H1 (cell line): ENCODE measurements around the gene HSDL2. TPM values are rescaled to one million over a fixed set of nuclear protein-coding genes. Genes with fewer than 3 reads are reported as not detected.
A peak's percentile ranks its signal among the peaks of the same experiment; 100 is the strongest.

Experiments used
- CTCF ChIA-PET: fragments of 300-600 bp; sonication (Branson Sonifier 250); formaldehyde crosslinking; loops from one replicate; lab custom pipeline; 2021; ENCODE audit not compliant: partially characterized antibody; lab: Charles Lee
- POLR2A ChIA-PET: fragments of 300-600 bp; sonication (Branson Sonifier 250); formaldehyde crosslinking; loops from one replicate; lab custom pipeline; 2021; ENCODE audit warnings: inconsistent platforms; ENCODE audit not compliant: partially characterized antibody; lab: Charles Lee
- DNase-seq, 2 experiments: peaks; one replicate each; pipeline versions ENCODE4 v3.0.0 to v3.0.0-alpha.2; 2010 to 2022; ENCODE audit warnings: low spot score in 2 of 2, low read depth in 1 of 2, mixed read lengths in 1 of 2
- FAIRE-seq: peaks from 2 replicates; lab custom pipeline; 2011; peaks lifted over from hg19 to GRCh38; lab: Jason Lieb, UNC
- H2AFZ ChIP-seq: 2 replicates; pipeline ENCODE4 v1.8.1; 2012; ENCODE audit warnings: low read length, inconsistent platforms
- H2AK5ac ChIP-seq: 2 replicates; pipeline ENCODE4 v1.6.1; 2013; ENCODE audit warnings: low read depth, low read length
- H2BK120ac ChIP-seq: replicated peaks from 2 replicates; pipeline ENCODE3; 2013; ENCODE audit warnings: low read depth, low read length, inconsistent platforms
- H2BK12ac ChIP-seq: 2 replicates; pipeline ENCODE4 v1.6.1; 2013; ENCODE audit warnings: low read depth, low read length
- H2BK15ac ChIP-seq: 2 replicates; pipeline ENCODE4 v1.6.1; 2013; ENCODE audit warnings: low read length
- H2BK20ac ChIP-seq: 2 replicates; pipeline ENCODE4 v1.6.1; 2013; ENCODE audit warnings: low read length
- H2BK5ac ChIP-seq: 2 replicates; pipeline ENCODE4 v1.6.1; 2013; ENCODE audit warnings: low read depth, low read length
- H3K14ac ChIP-seq: 2 replicates; pipeline ENCODE4 v1.6.1; 2013; ENCODE audit warnings: inconsistent platforms; ENCODE audit not compliant: insufficient read length
- H3K18ac ChIP-seq: 2 replicates; pipeline ENCODE4 v1.6.1; 2013; ENCODE audit warnings: low read length; ENCODE audit errors: extremely low read depth
- H3K23ac ChIP-seq: 2 replicates; pipeline ENCODE4 v1.6.1; 2013; ENCODE audit warnings: inconsistent platforms; ENCODE audit not compliant: insufficient read length
- H3K23me2 ChIP-seq: 2 replicates; pipeline ENCODE4 v1.6.1; 2013; ENCODE audit warnings: low read depth, low read length
- H3K27ac ChIP-seq: 2 replicates; pipeline ENCODE4 v1.6.1; 2011; ENCODE audit warnings: low read depth, low read length, inconsistent platforms
- H3K27me3 ChIP-seq, 4 experiments: replicated peaks in 1 of 4; 1 replicate in 1 of 4; 2 replicates in 3 of 4; pipeline versions ENCODE4 v1.6.1 to v1.8.1; 2011 to 2013; ENCODE audit warnings: low read length in 3 of 4, mild to moderate bottlenecking in 3 of 4, inconsistent platforms in 2 of 4, mixed read lengths in 2 of 4, moderate library complexity in 1 of 4; ENCODE audit not compliant: control insufficient read depth in 3 of 4, insufficient read depth in 3 of 4; ENCODE audit errors: extremely low read depth in 1 of 4
- H3K36me3 ChIP-seq, 4 experiments: 2 replicates each; pipeline versions ENCODE4 v1.6.1 to v1.8.1; 2011 to 2013; ENCODE audit warnings: mild to moderate bottlenecking in 4 of 4, low read length in 3 of 4, moderate library complexity in 2 of 4, control low read depth in 1 of 4, inconsistent platforms in 1 of 4; ENCODE audit not compliant: insufficient read depth in 4 of 4, control insufficient read depth in 2 of 4
- H3K4ac ChIP-seq: replicated peaks from 2 replicates; pipeline ENCODE3; 2013; ENCODE audit warnings: low read length, low read depth, mixed read lengths, inconsistent platforms; ENCODE audit not compliant: insufficient read length
- H3K4me1 ChIP-seq, 4 experiments: replicated peaks in 1 of 4; 1 replicate in 1 of 4; 2 replicates in 3 of 4; pipeline versions ENCODE4 v1.6.1 to v1.8.1; 2011 to 2013; ENCODE audit warnings: low read length in 3 of 4, inconsistent platforms in 2 of 4, mixed read lengths in 1 of 4; ENCODE audit not compliant: insufficient read depth in 4 of 4, control insufficient read depth in 3 of 4
- H3K4me2 ChIP-seq, 2 experiments: 2 replicates each; pipeline versions ENCODE4 v1.6.1 to v1.8.1; 2011 to 2013; ENCODE audit warnings: low read depth in 2 of 2, low read length in 2 of 2, control low read depth in 1 of 2, inconsistent platforms in 1 of 2, mild to moderate bottlenecking in 1 of 2; ENCODE audit not compliant: insufficient read depth in 1 of 2
- H3K4me3 ChIP-seq, 4 experiments: fragments of 200-600, 300-600 bp in 1 of 4; sonication (generic), shearing (Covaris generic), sonication (Bioruptor Twin) in 1 of 4; 2 replicates each; pipeline versions ENCODE4 v1.5.1 to v1.8.1; 2011 to 2016; ENCODE audit warnings: low read length in 4 of 4, low read depth in 3 of 4, control low read depth in 2 of 4, inconsistent platforms in 2 of 4, mild to moderate bottlenecking in 2 of 4, mixed read lengths in 1 of 4, moderate library complexity in 1 of 4; ENCODE audit not compliant: insufficient read depth in 2 of 4; ENCODE audit errors: extremely low read depth in 1 of 4
- H3K56ac ChIP-seq: replicated peaks from 2 replicates; pipeline ENCODE3; 2013; ENCODE audit warnings: low read depth, mild to moderate bottlenecking, mixed read lengths, low read length, inconsistent platforms; ENCODE audit not compliant: insufficient read length
- H3K79me1 ChIP-seq: 2 replicates; pipeline ENCODE4 v1.6.1; 2013; ENCODE audit warnings: low read depth, low read length, control low read depth
- H3K79me2 ChIP-seq, 2 experiments: 2 replicates each; pipeline versions ENCODE4 v1.6.1 to v1.8.1; 2012 to 2013; ENCODE audit warnings: low read length in 2 of 2, mild to moderate bottlenecking in 2 of 2, inconsistent platforms in 1 of 2; ENCODE audit not compliant: insufficient read depth in 2 of 2, control insufficient read depth in 1 of 2
- H3K9ac ChIP-seq, 4 experiments: replicated peaks in 1 of 4; 1 replicate in 1 of 4; 2 replicates in 3 of 4; pipeline versions ENCODE4 v1.6.1 to v1.8.1; 2011 to 2013; ENCODE audit warnings: low read depth in 3 of 4, low read length in 3 of 4, control low read depth in 2 of 4, mild to moderate bottlenecking in 2 of 4, moderate library complexity in 2 of 4, inconsistent platforms in 1 of 4; ENCODE audit errors: extremely low read depth in 1 of 4
- H3K9me3 ChIP-seq, 2 experiments: 2 replicates each; pipeline versions ENCODE4 v1.6.1 to v1.8.1; 2012 to 2013; ENCODE audit warnings: mild to moderate bottlenecking in 2 of 2, moderate library complexity in 2 of 2, control low read depth in 1 of 2, inconsistent platforms in 1 of 2, low read depth in 1 of 2, low read length in 1 of 2, mixed read lengths in 1 of 2; ENCODE audit not compliant: insufficient read depth in 2 of 2
- H4K20me1 ChIP-seq, 2 experiments: replicated peaks in 1 of 2; 2 replicates each; pipeline versions ENCODE3 to v1.8.1; 2011 to 2013; ENCODE audit warnings: inconsistent platforms in 2 of 2, low read length in 2 of 2, mild to moderate bottlenecking in 1 of 2; ENCODE audit not compliant: insufficient read depth in 2 of 2, control insufficient read depth in 1 of 2
- H4K5ac ChIP-seq: 2 replicates; pipeline ENCODE4 v1.6.1; 2013; ENCODE audit warnings: low read length, low read depth, mixed read lengths, inconsistent platforms; ENCODE audit not compliant: insufficient read length
- H4K8ac ChIP-seq: 2 replicates; pipeline ENCODE4 v1.8.0; 2013; ENCODE audit warnings: mild to moderate bottlenecking, moderate library complexity, low read length, inconsistent platforms; ENCODE audit not compliant: insufficient read depth; ENCODE audit errors: extremely low read depth
- H4K91ac ChIP-seq: replicated peaks from 2 replicates; pipeline ENCODE3; 2013; ENCODE audit warnings: low read length, mixed read lengths, inconsistent platforms; ENCODE audit not compliant: insufficient read length
- BACH1 ChIP-seq: IDR thresholded peaks from 2 replicates; pipeline ENCODE4 v1.6.1; 2012; ENCODE audit warnings: low read length, improper control_type of control experiment
- BCL11A ChIP-seq, 2 experiments: IDR thresholded peaks; one replicate each; pipeline ENCODE4 v1.6.1; 2011; ENCODE audit warnings: low read depth in 2 of 2, low read length in 2 of 2, mild to moderate bottlenecking in 2 of 2
- EZH2 ChIP-seq: fragments of 200-600 bp; sonication (generic); IDR thresholded peaks from 2 replicates; pipeline ENCODE4 v1.7.1; 2012; ENCODE audit warnings: low read depth, mild to moderate bottlenecking, moderate library complexity, low read length, inconsistent platforms; ENCODE audit not compliant: severe bottlenecking
- JUND ChIP-seq: IDR thresholded peaks from 2 replicates; pipeline ENCODE4 v1.6.1; 2011; ENCODE audit warnings: mild to moderate bottlenecking, improper control_type of control experiment, low read length
- RAD21 ChIP-seq, 2 experiments: IDR thresholded peaks in 1 of 2; conservative IDR thresholded peaks in 1 of 2; 2 replicates each; pipeline ENCODE4 v1.6.1; 2011; ENCODE audit warnings: low read depth in 2 of 2, low read length in 2 of 2, improper control_type of control experiment in 1 of 2, inconsistent platforms in 1 of 2, mild to moderate bottlenecking in 1 of 2, moderate library complexity in 1 of 2
- SAP30 ChIP-seq: fragments of 300-600 bp; sonication (generic); IDR thresholded peaks from 2 replicates; pipeline ENCODE4 v1.7.1; 2012; ENCODE audit warnings: low read length, moderate library complexity, mild to moderate bottlenecking, inconsistent platforms; ENCODE audit not compliant: insufficient read depth, insufficient replicate concordance
- SUZ12 ChIP-seq: fragments of 200-600 bp; sonication (generic); IDR thresholded peaks from 2 replicates; pipeline ENCODE4 v1.6.1; 2012; ENCODE audit warnings: mild to moderate bottlenecking, inconsistent platforms, low read length, moderate library complexity, mixed read lengths
- YY1 ChIP-seq: IDR thresholded peaks from 2 replicates; pipeline ENCODE4 v1.6.1; 2011; ENCODE audit warnings: low read depth, mild to moderate bottlenecking, low read length
- WGBS, 2 experiments: shearing (Covaris generic) in 1 of 2; methylation state at CpG; one replicate each; pipeline versions ENCODE4 v1.1.6 to v1.1.7; 2013 to 2015; ENCODE audit warnings: low lambda C conversion rate in 2 of 2, mixed read lengths in 2 of 2, inconsistent platforms in 1 of 2, low coverage in 1 of 2, missing lambda C conversion rate in 1 of 2; ENCODE audit not compliant: insufficient replicate concordance in 2 of 2, insufficient coverage in 1 of 2, insufficient read length in 1 of 2; ENCODE audit errors: extremely low coverage in 1 of 2, missing lambda C conversion rate in 1 of 2; 5-methylcytosine and 5-hydroxymethylcytosine counted together
- polyA plus RNA-seq, 7 experiments: library from polyadenylated mRNA; depleted of rRNA in 3 of 7; stranded (reverse) in 5 of 7; unstranded in 2 of 7; fragments of >200 nt in 5 of 7; fragments of 200-250 nt in 2 of 7; gene quantifications; 1 replicate in 5 of 7; 2 replicates in 1 of 7; 4 replicates in 1 of 7; pipeline versions ENCODE4 v1.2.1 to v1.2.3, GENCODE V29; 2011 to 2013; ENCODE audit warnings: missing spikeins in 2 of 7, mixed read lengths in 2 of 7
- total RNA-seq: library from RNA; stranded (reverse); fragmentation: NEBNext Ultra II Directional; extraction: Animal tissue kit (Norgen Biotek cat#: 25700); gene quantifications from 2 replicates; pipeline ENCODE4 v1.2.1, GENCODE V29; 2021
- TF ChIP-seq, protein P1 (sequence below): IDR thresholded peaks from 2 replicates; pipeline ENCODE4 v1.6.1; 2012; ENCODE audit warnings: inconsistent platforms

Gene HSDL2
- total and polyA plus RNA-seq, 2 of the 8 experiments (the other 6 are each of a cell fraction or from before 2014, with no cell fraction given), result 6.6 to 15.4 TPM

DNA sequence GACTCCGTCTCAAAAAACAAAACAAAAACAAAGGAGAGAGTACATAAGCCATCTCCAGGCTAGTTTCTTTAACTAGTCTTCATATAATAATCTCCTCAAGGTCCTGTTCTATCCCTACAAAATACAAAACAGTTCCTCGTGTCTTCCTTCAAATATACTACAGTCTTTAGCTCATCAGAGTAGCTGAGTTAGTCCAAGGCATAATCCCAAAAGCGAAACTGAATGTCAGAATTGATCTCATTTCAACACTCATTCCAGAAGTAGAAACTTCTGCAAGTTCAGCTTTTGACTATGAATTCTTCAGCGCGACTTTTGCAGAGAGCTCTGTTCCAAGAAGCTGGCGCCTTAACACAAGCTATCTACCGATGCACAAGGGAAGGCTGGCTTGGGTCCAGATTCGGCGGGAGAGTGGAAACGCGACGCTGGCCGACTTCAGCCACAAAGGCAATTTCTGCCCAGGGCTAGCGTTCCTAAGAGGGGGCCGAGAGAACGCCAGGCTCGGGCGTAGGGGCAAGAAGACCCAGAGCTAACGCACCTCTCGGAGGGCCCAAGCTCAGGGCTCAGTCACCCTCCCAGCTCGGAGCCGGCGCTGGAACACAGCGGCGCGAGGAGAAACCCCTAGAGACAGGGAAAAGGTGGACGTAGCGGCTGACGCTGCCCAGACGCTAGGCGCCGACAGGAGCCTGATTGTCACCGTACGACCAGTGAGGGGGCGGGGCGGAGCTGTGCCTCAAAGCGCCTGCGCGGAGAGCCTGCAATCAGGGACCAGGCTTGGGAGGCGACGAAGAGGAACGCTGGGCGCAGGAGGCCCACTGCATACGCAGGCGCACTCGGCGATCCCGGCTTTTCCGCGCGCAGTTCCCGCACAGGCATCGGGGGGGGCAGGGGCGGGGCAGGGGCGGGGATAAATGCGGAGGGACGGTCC lies 469 bp upstream of the HSDL2 start:
- DNase-seq (peak; percentile 96 to 100), FAIRE-seq (no peak)
- Histone ChIP-seq H3K4me2 (peak overlapping the region; percentile 81), H2BK120ac (no peak overlapping the region), H3K79me1 (no peaks in the 10 kb centered on the region; the same call in 1 of the 2 replicates), H4K91ac (no peak overlapping the region), H3K23me2 (peaks cover 5% of the 10 kb centered on the region), H3K27ac (peak overlapping the region; percentile 86), H3K18ac (peak overlapping the region; percentile 86), H3K4me1 (no peaks in the 10 kb centered on the region; a peak in 3 of 7 replicates), H2BK20ac (no peak overlapping the region), H2BK15ac (peak overlapping the region; percentile 62; the same call in 1 of the 2 replicates), H2AFZ (peak overlapping the region; percentile 14; the same call in 1 of the 2 replicates), H4K5ac (peak overlapping the region; percentile 98), H4K8ac (peak overlapping the region; percentile 94; the same call in 1 of the 2 replicates), H2BK5ac (peak overlapping the region; percentile 90), H3K79me2 (peaks cover 0 to 10% of the 10 kb centered on the region in 2 experiments; a peak in 2 of 4 replicates), H3K4me3 (peak overlapping the region; percentile 88 to 93 (median 90)), H3K4ac (peak overlapping the region; percentile 88), H4K20me1 (no peaks in the 10 kb centered on the region), H3K36me3 (no peaks in the 10 kb centered on the region), H3K23ac (no peak overlapping the region), H3K14ac (no peak overlapping the region), H2BK12ac (0 out of 2 replicates have a peak overlapping the region, but pooled peaks have one; percentile 76), H3K9me3 (no peaks in the 10 kb centered on the region), H3K27me3 (no peaks in the 10 kb centered on the region), H3K9ac (peak overlapping the region in 3 of 4 experiments; percentile 86 to 91 (median 88); a peak in 6 of 7 replicates), H3K56ac (peak overlapping the region; percentile 91), H2AK5ac (no peak overlapping the region)
- CTCF ChIA-PET, result interaction anchor here (0.8 to 3.0 kb wide), 10 partner anchors 10 to 326 kb away, joined by 3 to 22 read pairs (median 4); partner anchors contain the start of gene KIAA1958
- WGBS, 2 experiments, result 3% methylated on average over 52 of the region's 57 CpGs; no CpG with 5 or more reads in 1 of the 2 experiments
- POLR2A ChIA-PET, result interaction anchor here (0.6 to 2.6 kb wide), 13 partner anchors 9 to 339 kb away, joined by 3 to 15 read pairs (median 4); partner anchors contain the start of gene INIP
- TF ChIP-seq BACH1 (no peak), BCL11A (IDR thresholded peaks at IDR 0.05; ENCODE audit: low read depth in 2 of 2, low read length in 2 of 2) (no peak), YY1 (no peak), SAP30 (no peak), EZH2 (no peak), JUND (no peak), RAD21 (IDR thresholded peaks at IDR 0.05 in 1 of 2, conservative IDR thresholded peaks at IDR 0.05 in 1 of 2; ENCODE audit: low read depth in 2 of 2, low read length in 2 of 2) (no peak; a peak in 1 of 4 replicates), SUZ12 (no peak)
- TF ChIP-seq, protein P1, sequence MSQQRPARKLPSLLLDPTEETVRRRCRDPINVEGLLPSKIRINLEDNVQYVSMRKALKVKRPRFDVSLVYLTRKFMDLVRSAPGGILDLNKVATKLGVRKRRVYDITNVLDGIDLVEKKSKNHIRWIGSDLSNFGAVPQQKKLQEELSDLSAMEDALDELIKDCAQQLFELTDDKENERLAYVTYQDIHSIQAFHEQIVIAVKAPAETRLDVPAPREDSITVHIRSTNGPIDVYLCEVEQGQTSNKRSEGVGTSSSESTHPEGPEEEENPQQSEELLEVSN, result peak; percentile 93
